IMR-90 (cell line): ENCODE data around the gene KRTAP10-3. TPM values are rescaled to one million over a fixed set of nuclear protein-coding genes. Genes with fewer than 3 reads are reported as not detected.

Source experiments
- ATAC-seq: fragments of 200-7000 bp; cut with Tn5 transposase; 2 replicates; pipeline ENCODE4 v1.9.1; 2020; ENCODE audit warnings: low read depth, mild to moderate bottlenecking, moderate library complexity
- BruUV-seq: library from RNA; stranded (reverse); fragments of 400-500 nt; replicated peaks from 2 replicates; lab custom pipeline; 2021; lab: Mats Ljungman, UMichigan
- CTCF ChIA-PET: fragments of 300-600 bp; formaldehyde crosslinking; extraction: SDS; loops from one replicate; lab custom pipeline; 2021; ENCODE audit warnings: antibody characterized with exemption; lab: Yijun Ruan, JAX
- POLR2A ChIA-PET: fragments of 300-600 bp; sonication (Branson Sonifier 250); formaldehyde crosslinking; loops from one replicate; lab custom pipeline; 2022; ENCODE audit warnings: antibody characterized with exemption; ENCODE audit not compliant: unreplicated experiment; lab: Charles Lee
- DNase-seq: peaks from one replicate; pipeline ENCODE4 v3.0.0; 2013
- H2AFZ ChIP-seq: replicated peaks from 2 replicates; pipeline ENCODE3; 2013; ENCODE audit warnings: low read length, mild to moderate bottlenecking; ENCODE audit not compliant: poor library complexity
- H2AK5ac ChIP-seq: 2 replicates; pipeline ENCODE4 v1.6.1; 2013; ENCODE audit warnings: low read depth, low read length, inconsistent platforms
- H2AK9ac ChIP-seq: replicated peaks from 2 replicates; pipeline ENCODE3; 2013; ENCODE audit warnings: mild to moderate bottlenecking, low read depth, low read length, moderate library complexity; ENCODE audit not compliant: poor library complexity
- H2BK120ac ChIP-seq: 2 replicates; pipeline ENCODE4 v1.6.1; 2013; ENCODE audit warnings: low read depth, low read length, inconsistent platforms
- H2BK15ac ChIP-seq: 3 replicates; pipeline ENCODE4 v1.6.1; 2013; ENCODE audit warnings: low read depth, low read length, inconsistent platforms
- H2BK20ac ChIP-seq: 2 replicates; pipeline ENCODE4 v1.6.1; 2013; ENCODE audit warnings: low read depth, mild to moderate bottlenecking, inconsistent platforms, low read length, moderate library complexity
- H2BK5ac ChIP-seq: 2 replicates; pipeline ENCODE4 v1.6.1; 2013; ENCODE audit warnings: mild to moderate bottlenecking, low read depth, low read length, inconsistent platforms; ENCODE audit not compliant: poor library complexity, severe bottlenecking
- H3K14ac ChIP-seq: replicated peaks from 2 replicates; pipeline ENCODE4 v1.6.1; 2013; ENCODE audit warnings: low read depth, low read length, inconsistent platforms
- H3K18ac ChIP-seq: 2 replicates; pipeline ENCODE4 v1.6.1; 2013; ENCODE audit warnings: low read depth, low read length, control low read depth
- H3K23ac ChIP-seq: 2 replicates; pipeline ENCODE4 v1.6.1; 2013; ENCODE audit warnings: low read depth, low read length, inconsistent platforms
- H3K27ac ChIP-seq: 2 replicates; pipeline ENCODE4 v1.5.1; 2013; ENCODE audit warnings: mild to moderate bottlenecking, control low read depth, low read length; ENCODE audit not compliant: insufficient read depth
- H3K27me3 ChIP-seq: 2 replicates; pipeline ENCODE4 v1.6.1; 2013; ENCODE audit warnings: low read length; ENCODE audit not compliant: control insufficient read depth, insufficient read depth
- H3K36me3 ChIP-seq: 2 replicates; pipeline ENCODE4 v1.6.1; 2013; ENCODE audit warnings: low read length, mixed read lengths; ENCODE audit not compliant: control insufficient read depth, insufficient read depth
- H3K4ac ChIP-seq: 2 replicates; pipeline ENCODE4 v1.6.1; 2013; ENCODE audit warnings: low read depth, low read length, inconsistent platforms
- H3K4me1 ChIP-seq: 2 replicates; pipeline ENCODE4 v1.6.1; 2013; ENCODE audit warnings: low read length, mixed read lengths; ENCODE audit not compliant: control insufficient read depth, insufficient read depth
- H3K4me2 ChIP-seq: 2 replicates; pipeline ENCODE4 v1.6.1; 2013; ENCODE audit warnings: low read depth, mild to moderate bottlenecking, control low read depth, low read length, moderate library complexity
- H3K4me3 ChIP-seq: 2 replicates; pipeline ENCODE4 v1.5.1; 2013; ENCODE audit warnings: low read depth, mild to moderate bottlenecking, control low read depth, low read length, moderate library complexity; ENCODE audit not compliant: insufficient read depth
- H3K56ac ChIP-seq: 2 replicates; pipeline ENCODE4 v1.6.1; 2013; ENCODE audit warnings: low read length, inconsistent platforms; ENCODE audit not compliant: insufficient read depth; ENCODE audit errors: extremely low read depth
- H3K79me1 ChIP-seq, 2 experiments: 2 replicates each; pipeline ENCODE4 v1.6.1; 2013; ENCODE audit warnings: low read length in 2 of 2, inconsistent platforms in 1 of 2, low read depth in 1 of 2
- H3K9ac ChIP-seq: 2 replicates; pipeline ENCODE4 v1.6.1; 2013; ENCODE audit warnings: low read depth, low read length, control low read depth
- H3K9me1 ChIP-seq: 2 replicates; pipeline ENCODE4 v1.6.1; 2013; ENCODE audit warnings: low read length, inconsistent platforms; ENCODE audit not compliant: insufficient read depth
- H3K9me3 ChIP-seq: 2 replicates; pipeline ENCODE4 v1.6.1; 2013; ENCODE audit warnings: low read length; ENCODE audit not compliant: control insufficient read depth, insufficient read depth
- H4K20me1 ChIP-seq: 2 replicates; pipeline ENCODE4 v1.6.1; 2013; ENCODE audit warnings: low read length, inconsistent platforms; ENCODE audit not compliant: insufficient read depth
- H4K5ac ChIP-seq: 2 replicates; pipeline ENCODE4 v1.6.1; 2013; ENCODE audit warnings: mild to moderate bottlenecking, low read depth, low read length, control low read depth
- H4K8ac ChIP-seq, 2 experiments: 2 replicates each; pipeline ENCODE4 v1.6.1; 2013; ENCODE audit warnings: low read depth in 2 of 2, low read length in 2 of 2, control low read depth in 1 of 2, inconsistent platforms in 1 of 2
- H4K91ac ChIP-seq: 2 replicates; pipeline ENCODE4 v1.6.1; 2013; ENCODE audit warnings: low read depth, low read length, inconsistent platforms; ENCODE audit not compliant: insufficient read depth
- BHLHE40 ChIP-seq: fragments of 150-350 bp; IDR thresholded peaks from 2 replicates; pipeline ENCODE4 v1.6.1; 2016; ENCODE audit warnings: mild to moderate bottlenecking, low read depth, low read length
- CEBPB ChIP-seq: IDR thresholded peaks from 2 replicates; pipeline ENCODE4 v1.6.1; 2012; ENCODE audit warnings: low read depth, low read length, improper control_type of control experiment
- CHD1 ChIP-seq: IDR thresholded peaks from 2 replicates; pipeline ENCODE4 v1.6.1; 2012; ENCODE audit warnings: low read depth, low read length, improper control_type of control experiment
- FOS ChIP-seq: fragments of 150-350 bp; IDR thresholded peaks from 2 replicates; pipeline ENCODE4 v1.6.1; 2016; ENCODE audit warnings: low read depth, low read length
- MAFK ChIP-seq: IDR thresholded peaks from 2 replicates; pipeline ENCODE4 v1.6.1; 2012; ENCODE audit warnings: low read depth, low read length, improper control_type of control experiment
- MAZ ChIP-seq: IDR thresholded peaks from 2 replicates; pipeline ENCODE4 v1.6.1; 2012; ENCODE audit warnings: low read depth, mild to moderate bottlenecking, low read length, improper control_type of control experiment, moderate library complexity, borderline replicate concordance
- MXI1 ChIP-seq: IDR thresholded peaks from 2 replicates; pipeline ENCODE4 v1.6.1; 2012; ENCODE audit warnings: low read depth, mild to moderate bottlenecking, low read length, moderate library complexity, borderline replicate concordance
- NFE2L2 ChIP-seq: fragments of 150-350 bp; IDR thresholded peaks from 2 replicates; pipeline ENCODE4 v1.6.1; 2016; ENCODE audit warnings: low read depth, mild to moderate bottlenecking, low read length
- POLR2A ChIP-seq: IDR thresholded peaks from 2 replicates; pipeline ENCODE4 v1.6.1; 2012; ENCODE audit warnings: mild to moderate bottlenecking, low read depth, low read length
- RAD21 ChIP-seq: IDR thresholded peaks from 2 replicates; pipeline ENCODE4 v1.6.1; 2012; ENCODE audit warnings: low read length, improper control_type of control experiment
- RCOR1 ChIP-seq: IDR thresholded peaks from 2 replicates; pipeline ENCODE4 v1.6.1; 2012; ENCODE audit warnings: mild to moderate bottlenecking, low read length, improper control_type of control experiment; ENCODE audit not compliant: insufficient replicate concordance
- RFX5 ChIP-seq: IDR thresholded peaks from 2 replicates; pipeline ENCODE4 v1.8.0; 2012; ENCODE audit warnings: low read depth, mild to moderate bottlenecking, low read length, moderate library complexity
- SMC3 ChIP-seq: fragments of 150-350 bp; IDR thresholded peaks from 2 replicates; pipeline ENCODE4 v1.6.1; 2016; ENCODE audit warnings: low read depth, mild to moderate bottlenecking, antibody characterized with exemption, low read length, moderate library complexity
- WGBS, 2 experiments: methylation state at CpG; one replicate each; pipeline versions ENCODE4 v1.1.5 to v1.1.7; 2013; ENCODE audit warnings: missing lambda C conversion rate in 2 of 2; ENCODE audit not compliant: insufficient read length in 1 of 2; ENCODE audit errors: extremely low coverage in 2 of 2; 5-methylcytosine and 5-hydroxymethylcytosine counted together
- dilution Hi-C: fragments of 300-500 bp; cut with HindIII; formaldehyde crosslinking; loops from one replicate; pipeline ENCODE4 v1.14.3; 2018; ENCODE audit warnings: low sequenced_read_pairs; ENCODE audit not compliant: unreplicated experiment
- in situ Hi-C: fragments of 300-500 bp; cut with MboI; formaldehyde crosslinking; loops from 3 replicates; pipeline ENCODE4 v1.14.3; 2019; ENCODE audit warnings: low sequenced_read_pairs, inconsistent platforms, mixed read lengths
- intact Hi-C: fragments of 100-400 bp; cut with micrococcal nuclease; formaldehyde crosslinking; loops from 2 replicates; pipeline ENCODE4 v1.10.0; 2022
- polyA plus RNA-seq, 3 experiments: library from polyadenylated mRNA; depleted of rRNA; stranded (reverse); fragments of >200 nt; gene quantifications; 2 replicates each; pipeline ENCODE4 v1.2.3, GENCODE V29; 2012; ENCODE audit warnings: low replicate concordance in 1 of 3
- total RNA-seq: library from RNA; depleted of rRNA; stranded (reverse); fragments of >200 nt; gene quantifications from 2 replicates; pipeline ENCODE4 v1.2.3, GENCODE V29; 2012
- TF ChIP-seq, protein P1 (sequence below): fragments of 150-350 bp; IDR thresholded peaks from 2 replicates; pipeline ENCODE4 v1.6.1; 2017; ENCODE audit warnings: mild to moderate bottlenecking, antibody characterized with exemption, low read length, low read depth
- TF ChIP-seq, protein P2 (sequence below): conservative IDR thresholded peaks from 2 replicates; pipeline ENCODE4 v1.5.1; 2012; ENCODE audit warnings: mild to moderate bottlenecking, low read depth, low read length, improper control_type of control experiment
- TF ChIP-seq, protein P3 (sequence below): fragments of 150-350 bp; IDR thresholded peaks from 2 replicates; pipeline ENCODE4 v1.6.1; 2016; ENCODE audit warnings: low read depth, mild to moderate bottlenecking, low read length, moderate library complexity, borderline replicate concordance

KRTAP10-3 gene
- total and polyA plus RNA-seq, 2 of the 4 experiments (the other 2 are of a cell fraction) = not detected

DNA sequence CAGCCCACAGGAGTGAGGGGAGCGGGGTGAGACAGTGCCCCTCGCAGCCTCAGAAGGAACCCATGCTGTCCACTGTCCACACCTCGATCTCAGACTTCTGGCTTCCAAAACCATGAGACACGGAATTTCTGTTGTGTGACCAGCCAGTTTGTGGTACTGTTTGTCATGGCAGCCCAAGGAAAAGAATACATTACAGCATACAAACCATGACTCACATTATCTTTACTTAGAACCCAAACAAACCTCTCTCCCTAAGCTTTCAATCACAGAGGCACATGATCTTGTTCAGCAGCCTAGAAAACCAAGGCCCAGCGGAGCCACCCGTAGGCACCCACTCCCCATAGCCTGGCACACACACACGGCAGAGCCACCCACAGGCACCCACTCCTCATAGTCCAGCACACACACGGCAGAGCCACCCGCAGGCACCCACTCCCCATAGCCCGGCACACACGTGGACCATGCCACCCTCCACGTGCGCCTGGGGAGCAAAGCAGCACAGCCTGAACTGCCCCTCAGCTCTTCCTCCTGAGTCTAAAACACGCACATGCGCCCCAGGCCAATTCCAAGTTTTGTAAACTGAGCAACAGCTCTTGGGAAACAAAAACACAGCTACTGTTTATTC lies 14.5 kb upstream of the KRTAP10-3 start:
- no peak overlapping the region for H2BK120ac ChIP-seq
- no peak overlapping the region for H4K91ac ChIP-seq
- H3K9ac ChIP-seq = no peak overlapping the region
- intact Hi-C loops = no loop called here
- no peaks in the 10 kb centered on the region for H3K9me1 ChIP-seq
- ChIA-PET CTCF (no interaction called here), POLR2A (no interaction called here)
- no peak overlapping the region for H3K56ac ChIP-seq
- no peak overlapping the region for H2BK15ac ChIP-seq
- no peak overlapping the region for H4K5ac ChIP-seq
- no peak overlapping the region for H3K27ac ChIP-seq
- H3K27me3 ChIP-seq = peaks cover 3% of the 10 kb centered on the region; the same call in 1 of the 2 replicates
- no peak overlapping the region for H2AK9ac ChIP-seq
- H3K23ac ChIP-seq = no peak overlapping the region
- no peak overlapping the region for H4K8ac ChIP-seq
- H2AFZ ChIP-seq = no peak overlapping the region
- H3K4me1 ChIP-seq = no peaks in the 10 kb centered on the region
- no peak overlapping the region for H2AK5ac ChIP-seq
- DNase-seq = peak; percentile 2
- peaks cover 6% of the 10 kb centered on the region for H3K9me3 ChIP-seq
- no peak overlapping the region for H3K4me3 ChIP-seq
- TF ChIP-seq SMC3 (no peak), POLR2A (no peak), BHLHE40 (no peak), NFE2L2 (no peak), RAD21 (no peak), MAZ (no peak), MAFK (no peak), FOS (no peak), CEBPB (no peak), CHD1 (no peak), MXI1 (no peak), RFX5 (no peak), RCOR1 (no peak)
- TF ChIP-seq, protein P1, sequence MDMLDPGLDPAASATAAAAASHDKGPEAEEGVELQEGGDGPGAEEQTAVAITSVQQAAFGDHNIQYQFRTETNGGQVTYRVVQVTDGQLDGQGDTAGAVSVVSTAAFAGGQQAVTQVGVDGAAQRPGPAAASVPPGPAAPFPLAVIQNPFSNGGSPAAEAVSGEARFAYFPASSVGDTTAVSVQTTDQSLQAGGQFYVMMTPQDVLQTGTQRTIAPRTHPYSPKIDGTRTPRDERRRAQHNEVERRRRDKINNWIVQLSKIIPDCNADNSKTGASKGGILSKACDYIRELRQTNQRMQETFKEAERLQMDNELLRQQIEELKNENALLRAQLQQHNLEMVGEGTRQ = no peak
- TF ChIP-seq, protein P2, sequence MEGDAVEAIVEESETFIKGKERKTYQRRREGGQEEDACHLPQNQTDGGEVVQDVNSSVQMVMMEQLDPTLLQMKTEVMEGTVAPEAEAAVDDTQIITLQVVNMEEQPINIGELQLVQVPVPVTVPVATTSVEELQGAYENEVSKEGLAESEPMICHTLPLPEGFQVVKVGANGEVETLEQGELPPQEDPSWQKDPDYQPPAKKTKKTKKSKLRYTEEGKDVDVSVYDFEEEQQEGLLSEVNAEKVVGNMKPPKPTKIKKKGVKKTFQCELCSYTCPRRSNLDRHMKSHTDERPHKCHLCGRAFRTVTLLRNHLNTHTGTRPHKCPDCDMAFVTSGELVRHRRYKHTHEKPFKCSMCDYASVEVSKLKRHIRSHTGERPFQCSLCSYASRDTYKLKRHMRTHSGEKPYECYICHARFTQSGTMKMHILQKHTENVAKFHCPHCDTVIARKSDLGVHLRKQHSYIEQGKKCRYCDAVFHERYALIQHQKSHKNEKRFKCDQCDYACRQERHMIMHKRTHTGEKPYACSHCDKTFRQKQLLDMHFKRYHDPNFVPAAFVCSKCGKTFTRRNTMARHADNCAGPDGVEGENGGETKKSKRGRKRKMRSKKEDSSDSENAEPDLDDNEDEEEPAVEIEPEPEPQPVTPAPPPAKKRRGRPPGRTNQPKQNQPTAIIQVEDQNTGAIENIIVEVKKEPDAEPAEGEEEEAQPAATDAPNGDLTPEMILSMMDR = no peak
- TF ChIP-seq, protein P3, sequence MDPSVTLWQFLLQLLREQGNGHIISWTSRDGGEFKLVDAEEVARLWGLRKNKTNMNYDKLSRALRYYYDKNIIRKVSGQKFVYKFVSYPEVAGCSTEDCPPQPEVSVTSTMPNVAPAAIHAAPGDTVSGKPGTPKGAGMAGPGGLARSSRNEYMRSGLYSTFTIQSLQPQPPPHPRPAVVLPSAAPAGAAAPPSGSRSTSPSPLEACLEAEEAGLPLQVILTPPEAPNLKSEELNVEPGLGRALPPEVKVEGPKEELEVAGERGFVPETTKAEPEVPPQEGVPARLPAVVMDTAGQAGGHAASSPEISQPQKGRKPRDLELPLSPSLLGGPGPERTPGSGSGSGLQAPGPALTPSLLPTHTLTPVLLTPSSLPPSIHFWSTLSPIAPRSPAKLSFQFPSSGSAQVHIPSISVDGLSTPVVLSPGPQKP = no peak
- in situ Hi-C loops = no loop called here
- WGBS, 2 experiments = 81% methylated on average over 4 of the region's 15 CpGs; no CpG with 5 or more reads in 1 of the 2 experiments
- H3K14ac ChIP-seq = no peak overlapping the region
- no peak overlapping the region for H2BK5ac ChIP-seq
- BruUV-seq = no TSS peak
- no peak overlapping the region for H3K4ac ChIP-seq
- no peak; the same call in 1 of the 2 replicates for ATAC-seq
- dilution Hi-C loops = no loop called here
- no peaks in the 10 kb centered on the region for H3K36me3 ChIP-seq
- no peaks in the 10 kb centered on the region for H4K20me1 ChIP-seq
- H3K79me1 ChIP-seq = no peaks in the 10 kb centered on the region
- H2BK20ac ChIP-seq = no peak overlapping the region
- no peak overlapping the region for H3K18ac ChIP-seq
- H3K4me2 ChIP-seq = no peak overlapping the region
